ENCODE measurements around the gene CALD1. TPM values are rescaled to one million over a fixed set of nuclear protein-coding genes. Genes with fewer than 3 reads are reported as not detected.

Gene CALD1
- total RNA-seq, 1 experiment from 2014 or later = 1.0 TPM

DNA sequence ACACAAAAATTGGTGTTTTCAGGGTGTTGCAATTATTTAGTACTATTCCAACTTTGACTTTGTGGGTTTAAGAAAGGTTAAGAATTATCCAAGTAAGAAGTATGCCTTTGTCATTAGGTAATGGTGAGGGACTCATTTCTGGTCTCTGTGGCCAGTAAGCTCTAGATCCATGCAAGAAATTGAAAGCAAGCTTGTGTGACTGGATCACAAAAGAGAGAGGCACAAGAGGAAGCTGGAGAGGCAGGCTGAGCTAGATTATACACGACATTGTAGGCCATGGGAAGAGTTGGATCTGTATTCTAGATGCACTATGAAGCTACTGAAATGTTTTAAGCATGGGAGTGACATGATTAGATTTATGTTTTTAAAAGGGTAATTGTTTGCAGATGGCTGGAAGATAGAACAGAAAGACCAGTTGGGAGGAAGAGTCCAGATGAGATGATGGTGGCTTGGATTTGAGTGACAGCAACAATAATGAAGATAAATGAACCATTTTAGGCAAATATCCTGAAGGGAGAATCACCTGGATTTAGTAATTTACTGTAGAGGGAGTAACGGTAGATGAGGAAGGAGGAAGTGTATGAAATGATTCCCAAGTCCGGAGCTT is 50.0 kb downstream of the CALD1 start:
- Histone ChIP-seq H3K9ac (ENCODE audit: low read length) (no peak overlapping the region), H3K36me3 (ENCODE audit: insufficient read depth, low read length) (no peaks in the 10 kb centered on the region), H2AFZ (ENCODE audit: low read length) (no peak overlapping the region), H3K4me2 (ENCODE audit: low read depth, low read length, poor library complexity, severe bottlenecking) (no peak overlapping the region), H4K20me1 (ENCODE audit: insufficient read depth, low read depth, low read length) (no peaks in the 10 kb centered on the region), H3K4me3 (ENCODE audit: low read length) (no peak overlapping the region), H3K9me2 (replicated peaks; ENCODE audit: insufficient read depth, low read length) (no peaks in the 10 kb centered on the region), H3K4me1 (ENCODE audit: low read length) (no peaks in the 10 kb centered on the region), H3K27ac (ENCODE audit: low read length) (no peak overlapping the region), H3K9me3 (ENCODE audit: low read length) (no peaks in the 10 kb centered on the region), H3K27me3 (ENCODE audit: low read length) (no peaks in the 10 kb centered on the region), H3K79me2 (ENCODE audit: low read length) (no peaks in the 10 kb centered on the region)
- no peak for DNase-seq

DNA sequence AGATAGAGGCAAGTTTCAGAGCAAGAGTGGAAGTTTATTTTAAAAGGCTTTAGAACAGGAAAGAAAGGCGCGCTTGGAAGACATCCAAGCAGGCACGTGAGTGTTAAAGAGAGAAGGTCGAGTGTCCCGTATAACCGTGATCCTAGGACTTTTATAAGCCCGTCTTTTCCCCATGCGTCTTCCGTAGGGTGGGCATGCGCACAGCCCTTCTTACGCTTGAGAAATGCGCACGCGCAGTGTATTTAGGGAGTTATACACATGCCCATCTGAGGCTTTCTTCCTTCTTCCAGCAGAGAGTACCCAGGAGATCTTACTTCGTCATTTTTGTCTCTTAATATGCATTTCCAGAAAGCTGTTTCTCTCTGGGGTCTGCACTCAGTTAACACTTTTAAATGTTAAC is 52.4 kb downstream of the CALD1 start:
- no peak overlapping the region for H3K4me2 ChIP-seq (ENCODE audit: low read depth, low read length, poor library complexity, severe bottlenecking)
- H3K9ac ChIP-seq (ENCODE audit: low read length) = no peak overlapping the region
- H2AFZ ChIP-seq (ENCODE audit: low read length) = no peak overlapping the region
- no peaks in the 10 kb centered on the region for H3K36me3 ChIP-seq (ENCODE audit: insufficient read depth, low read length)
- H3K27me3 ChIP-seq (ENCODE audit: low read length) = no peaks in the 10 kb centered on the region
- H4K20me1 ChIP-seq (ENCODE audit: insufficient read depth, low read depth, low read length) = no peaks in the 10 kb centered on the region
- H3K9me3 ChIP-seq (ENCODE audit: low read length) = no peaks in the 10 kb centered on the region
- no peak for DNase-seq
- no peak overlapping the region for H3K27ac ChIP-seq (ENCODE audit: low read length)
- H3K4me1 ChIP-seq (ENCODE audit: low read length) = no peaks in the 10 kb centered on the region
- no peaks in the 10 kb centered on the region for H3K9me2 ChIP-seq (replicated peaks; ENCODE audit: insufficient read depth, low read length)
- H3K79me2 ChIP-seq (ENCODE audit: low read length) = no peaks in the 10 kb centered on the region
- no peak overlapping the region for H3K4me3 ChIP-seq (ENCODE audit: low read length)

GRCh38 chr7:134832367-134832766 is 52.9 kb downstream of the CALD1 start:
- H3K27ac ChIP-seq (ENCODE audit: low read length) = no peak overlapping the region
- H4K20me1 ChIP-seq (ENCODE audit: insufficient read depth, low read depth, low read length) = no peaks in the 10 kb centered on the region
- H3K4me3 ChIP-seq (ENCODE audit: low read length) = no peak overlapping the region
- H3K27me3 ChIP-seq (ENCODE audit: low read length) = no peaks in the 10 kb centered on the region
- H3K79me2 ChIP-seq (ENCODE audit: low read length) = no peaks in the 10 kb centered on the region
- H2AFZ ChIP-seq (ENCODE audit: low read length) = no peak overlapping the region
- no peak overlapping the region for H3K9ac ChIP-seq (ENCODE audit: low read length)
- H3K4me2 ChIP-seq (ENCODE audit: low read depth, low read length, poor library complexity, severe bottlenecking) = no peak overlapping the region
- no peaks in the 10 kb centered on the region for H3K9me2 ChIP-seq (replicated peaks; ENCODE audit: insufficient read depth, low read length)
- no peaks in the 10 kb centered on the region for H3K36me3 ChIP-seq (ENCODE audit: insufficient read depth, low read length)
- no peaks in the 10 kb centered on the region for H3K4me1 ChIP-seq (ENCODE audit: low read length)
- no peaks in the 10 kb centered on the region for H3K9me3 ChIP-seq (ENCODE audit: low read length)
- no peak for DNase-seq

DNA sequence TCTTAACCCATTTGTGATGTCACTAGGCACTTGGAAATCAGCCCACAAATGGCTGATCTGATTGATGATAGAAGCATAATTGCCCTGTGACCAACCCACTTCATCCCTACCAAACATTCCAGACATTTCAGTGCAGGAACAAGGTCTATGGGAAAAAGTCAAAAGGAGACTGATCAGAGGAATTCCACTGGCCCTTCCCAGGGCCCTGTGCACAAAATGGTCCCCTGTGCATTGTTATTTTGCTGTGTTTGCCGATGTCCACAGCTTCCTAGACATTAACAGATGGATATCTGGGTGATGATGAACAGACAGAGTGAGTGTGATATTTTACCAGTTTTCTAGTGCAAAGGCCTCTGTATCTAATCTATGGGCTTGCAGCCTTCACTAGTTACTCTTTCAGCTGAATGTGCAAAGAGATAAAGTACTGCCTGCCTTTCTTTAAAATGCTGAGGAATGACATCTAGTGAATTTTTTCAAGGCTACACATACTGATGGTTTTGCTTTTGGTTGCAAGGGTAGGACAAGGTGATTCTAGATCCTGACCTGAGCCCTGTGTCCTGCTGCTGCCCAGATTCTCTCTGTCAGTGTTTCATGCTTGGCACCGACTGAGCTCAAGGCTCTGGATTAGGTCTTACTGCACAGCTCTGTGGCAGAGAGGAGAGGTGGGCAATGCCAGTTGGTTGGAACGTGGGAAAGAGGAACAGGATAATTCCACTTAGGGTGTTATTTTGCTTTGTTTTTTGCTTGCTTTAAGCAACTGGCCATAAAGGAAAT is 55.4 kb downstream of the CALD1 start:
- no peak overlapping the region for H3K4me2 ChIP-seq (ENCODE audit: low read depth, low read length, poor library complexity, severe bottlenecking)
- H3K4me1 ChIP-seq (ENCODE audit: low read length) = no peaks in the 10 kb centered on the region
- H3K9me2 ChIP-seq (replicated peaks; ENCODE audit: insufficient read depth, low read length) = no peaks in the 10 kb centered on the region
- H4K20me1 ChIP-seq (ENCODE audit: insufficient read depth, low read depth, low read length) = no peaks in the 10 kb centered on the region
- H3K36me3 ChIP-seq (ENCODE audit: insufficient read depth, low read length) = no peaks in the 10 kb centered on the region
- H3K9me3 ChIP-seq (ENCODE audit: low read length) = no peaks in the 10 kb centered on the region
- H3K9ac ChIP-seq (ENCODE audit: low read length) = no peak overlapping the region
- H3K27me3 ChIP-seq (ENCODE audit: low read length) = no peaks in the 10 kb centered on the region
- H2AFZ ChIP-seq (ENCODE audit: low read length) = no peak overlapping the region
- no peaks in the 10 kb centered on the region for H3K79me2 ChIP-seq (ENCODE audit: low read length)
- H3K27ac ChIP-seq (ENCODE audit: low read length) = no peak overlapping the region
- no peak overlapping the region for H3K4me3 ChIP-seq (ENCODE audit: low read length)
- DNase-seq = no peak

DNA sequence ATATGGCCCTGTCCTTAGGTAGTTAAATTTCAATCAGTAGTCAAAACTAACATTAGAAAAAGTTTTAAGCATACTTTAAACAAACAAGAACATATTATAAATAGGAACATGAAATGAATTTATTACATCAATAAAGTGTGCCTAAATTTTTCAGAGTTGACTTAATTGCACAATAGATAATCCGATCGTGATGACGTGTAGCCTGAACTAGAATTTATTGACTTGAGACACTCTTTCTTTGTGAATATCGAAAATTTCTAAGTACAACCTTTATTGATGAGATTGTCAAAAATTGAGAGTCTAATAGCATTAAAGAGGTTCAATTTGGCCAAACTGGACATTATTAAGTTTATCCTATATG is 56.0 kb downstream of the CALD1 start:
- DNase-seq = no peak
- Histone ChIP-seq H3K36me3 (ENCODE audit: insufficient read depth, low read length) (no peaks in the 10 kb centered on the region), H4K20me1 (ENCODE audit: insufficient read depth, low read depth, low read length) (no peaks in the 10 kb centered on the region), H3K79me2 (ENCODE audit: low read length) (no peaks in the 10 kb centered on the region), H3K4me1 (ENCODE audit: low read length) (no peaks in the 10 kb centered on the region), H3K4me3 (ENCODE audit: low read length) (no peak overlapping the region), H3K27me3 (ENCODE audit: low read length) (no peaks in the 10 kb centered on the region), H2AFZ (ENCODE audit: low read length) (no peak overlapping the region), H3K27ac (ENCODE audit: low read length) (no peak overlapping the region), H3K9me3 (ENCODE audit: low read length) (no peaks in the 10 kb centered on the region), H3K9me2 (replicated peaks; ENCODE audit: insufficient read depth, low read length) (no peaks in the 10 kb centered on the region), H3K9ac (ENCODE audit: low read length) (no peak overlapping the region), H3K4me2 (ENCODE audit: low read depth, low read length, poor library complexity, severe bottlenecking) (no peak overlapping the region)

- Histone ChIP-seq H3K4me2 (ENCODE audit: low read depth, low read length, poor library complexity, severe bottlenecking) (no peak overlapping the region), H3K27ac (ENCODE audit: low read length) (no peak overlapping the region), H3K9me2 (replicated peaks; ENCODE audit: insufficient read depth, low read length) (no peaks in the 10 kb centered on the region), H3K79me2 (ENCODE audit: low read length) (no peaks in the 10 kb centered on the region), H2AFZ (ENCODE audit: low read length) (no peak overlapping the region), H3K36me3 (ENCODE audit: insufficient read depth, low read length) (no peaks in the 10 kb centered on the region), H3K4me3 (ENCODE audit: low read length) (no peak overlapping the region), H3K27me3 (ENCODE audit: low read length) (no peaks in the 10 kb centered on the region), H3K9ac (ENCODE audit: low read length) (no peak overlapping the region), H4K20me1 (ENCODE audit: insufficient read depth, low read depth, low read length) (no peaks in the 10 kb centered on the region), H3K4me1 (ENCODE audit: low read length) (no peaks in the 10 kb centered on the region), H3K9me3 (ENCODE audit: low read length) (no peaks in the 10 kb centered on the region)
- no peak for DNase-seq
These were observed 57.0 kb downstream of the CALD1 start for GRCh38 chr7:134836447-134836846.

DNA sequence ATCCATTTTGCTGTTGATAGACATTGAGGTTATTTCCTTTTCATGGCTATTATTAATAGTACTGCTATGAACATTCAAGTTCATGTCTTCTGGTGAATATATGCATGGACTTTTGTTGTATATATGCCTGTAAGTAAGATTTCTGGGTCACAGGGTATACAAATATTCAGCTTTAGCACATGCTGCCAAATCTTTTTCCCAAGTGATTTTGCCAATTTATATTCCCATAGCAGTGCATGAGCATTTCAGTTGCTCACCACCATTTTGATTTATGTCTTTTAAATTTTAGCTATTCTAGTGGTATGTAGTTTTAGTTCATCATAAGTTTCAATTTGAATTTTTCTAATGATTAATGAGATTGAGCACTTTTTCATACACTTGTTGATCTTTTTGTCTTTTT is 59.9 kb downstream of the CALD1 start:
- H3K9me2 ChIP-seq (replicated peaks; ENCODE audit: insufficient read depth, low read length) = no peaks in the 10 kb centered on the region
- no peak overlapping the region for H2AFZ ChIP-seq (ENCODE audit: low read length)
- H3K4me2 ChIP-seq (ENCODE audit: low read depth, low read length, poor library complexity, severe bottlenecking) = no peak overlapping the region
- no peaks in the 10 kb centered on the region for H3K79me2 ChIP-seq (ENCODE audit: low read length)
- H3K27ac ChIP-seq (ENCODE audit: low read length) = no peak overlapping the region
- no peaks in the 10 kb centered on the region for H3K36me3 ChIP-seq (ENCODE audit: insufficient read depth, low read length)
- H4K20me1 ChIP-seq (ENCODE audit: insufficient read depth, low read depth, low read length) = no peaks in the 10 kb centered on the region
- H3K9ac ChIP-seq (ENCODE audit: low read length) = no peak overlapping the region
- no peaks in the 10 kb centered on the region for H3K27me3 ChIP-seq (ENCODE audit: low read length)
- H3K9me3 ChIP-seq (ENCODE audit: low read length) = no peaks in the 10 kb centered on the region
- no peak for DNase-seq
- H3K4me1 ChIP-seq (ENCODE audit: low read length) = no peaks in the 10 kb centered on the region
- no peak overlapping the region for H3K4me3 ChIP-seq (ENCODE audit: low read length)

DNA sequence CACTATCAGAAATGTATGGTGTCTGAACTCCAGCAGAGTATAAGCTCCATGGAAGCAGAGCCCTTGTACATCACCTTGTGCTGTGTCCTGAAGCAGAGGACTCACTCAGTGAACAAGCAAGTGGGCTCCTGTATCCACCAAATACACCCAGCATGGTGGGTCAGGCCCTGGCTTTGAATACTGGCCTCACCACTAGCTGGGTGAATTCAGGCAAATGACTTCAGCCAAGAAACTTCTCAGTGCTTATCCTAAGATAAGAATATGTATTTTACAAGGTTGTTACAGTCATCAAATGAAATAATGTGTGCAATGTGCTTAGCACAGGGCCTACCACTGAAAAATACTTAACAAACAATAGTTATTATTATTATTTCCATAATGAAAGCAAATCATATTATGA is 62.6 kb downstream of the CALD1 start:
- H3K9me2 ChIP-seq (replicated peaks; ENCODE audit: insufficient read depth, low read length) = no peaks in the 10 kb centered on the region
- no peak overlapping the region for H3K4me3 ChIP-seq (ENCODE audit: low read length)
- no peaks in the 10 kb centered on the region for H3K4me1 ChIP-seq (ENCODE audit: low read length)
- no peaks in the 10 kb centered on the region for H3K27me3 ChIP-seq (ENCODE audit: low read length)
- no peak overlapping the region for H3K9ac ChIP-seq (ENCODE audit: low read length)
- H3K27ac ChIP-seq (ENCODE audit: low read length) = no peak overlapping the region
- no peaks in the 10 kb centered on the region for H3K36me3 ChIP-seq (ENCODE audit: insufficient read depth, low read length)
- no peaks in the 10 kb centered on the region for H3K9me3 ChIP-seq (ENCODE audit: low read length)
- H3K79me2 ChIP-seq (ENCODE audit: low read length) = no peaks in the 10 kb centered on the region
- H4K20me1 ChIP-seq (ENCODE audit: insufficient read depth, low read depth, low read length) = no peaks in the 10 kb centered on the region
- DNase-seq = no peak
- no peak overlapping the region for H3K4me2 ChIP-seq (ENCODE audit: low read depth, low read length, poor library complexity, severe bottlenecking)
- H2AFZ ChIP-seq (ENCODE audit: low read length) = no peak overlapping the region

Measured in Karpas-422 (cell line).